ENCODE results near the gene MTCL1.

MTCL1 gene

GRCh38 chr18:8833480-8833879, 128.1 kb downstream of the MTCL1 start:
- no peak for DNase-seq (ENCODE audit: low spot score)

- DNase-seq (ENCODE audit: low spot score): no peak
These were observed 129.5 kb downstream of the MTCL1 start for GRCh38 chr18:8834881-8835280.

- DNase-seq (ENCODE audit: low spot score): no peak
These were observed 130.2 kb downstream of the MTCL1 start for GRCh38 chr18:8835521-8835953.

- DNase-seq (ENCODE audit: low spot score): no peak
These were observed 133.9 kb downstream of the MTCL1 start for GRCh38 chr18:8839281-8839680.

- no peak for DNase-seq (ENCODE audit: low spot score)
These were observed 136.6 kb downstream of the MTCL1 start for GRCh38 chr18:8841781-8842485.

- DNase-seq (ENCODE audit: low spot score): no peak
These were observed 137.2 kb downstream of the MTCL1 start for GRCh38 chr18:8842506-8842905.

- DNase-seq (ENCODE audit: low spot score): no peak
These were observed 137.6 kb downstream of the MTCL1 start for GRCh38 chr18:8843005-8843404.

GRCh38 chr18:8844721-8845148, 139.4 kb downstream of the MTCL1 start:
- DNase-seq (ENCODE audit: low spot score): no peak

GRCh38 chr18:8845506-8845905, 140.2 kb downstream of the MTCL1 start:
- DNase-seq (ENCODE audit: low spot score): no peak

- DNase-seq (ENCODE audit: low spot score): no peak
These were observed 141.9 kb downstream of the MTCL1 start for GRCh38 chr18:8847066-8847755.

GRCh38 chr18:8847900-8848299, 142.5 kb downstream of the MTCL1 start:
- no peak for DNase-seq (ENCODE audit: low spot score)

- no peak for DNase-seq (ENCODE audit: low spot score)
These were observed 143.2 kb downstream of the MTCL1 start for GRCh38 chr18:8848541-8848940.

GRCh38 chr18:8849696-8850095, 144.3 kb downstream of the MTCL1 start:
- no peak for DNase-seq (ENCODE audit: low spot score)

- DNase-seq (ENCODE audit: low spot score): no peak
These were observed 146.3 kb downstream of the MTCL1 start for GRCh38 chr18:8851659-8852058.

- DNase-seq (ENCODE audit: low spot score): no peak
These were observed 149.2 kb downstream of the MTCL1 start for GRCh38 chr18:8854550-8854949.

GRCh38 chr18:8854962-8855361, 149.6 kb downstream of the MTCL1 start:
- DNase-seq (ENCODE audit: low spot score): no peak

GRCh38 chr18:8856212-8856611, 150.9 kb downstream of the MTCL1 start:
- no peak for DNase-seq (ENCODE audit: low spot score)

- DNase-seq (ENCODE audit: low spot score): no peak
These were observed 151.5 kb downstream of the MTCL1 start for GRCh38 chr18:8856769-8857393.

GRCh38 chr18:8857806-8858205, 152.4 kb downstream of the MTCL1 start:
- no peak for DNase-seq (ENCODE audit: low spot score)

GRCh38 chr18:8858888-8859511, 153.6 kb downstream of the MTCL1 start:
- no peak for DNase-seq (ENCODE audit: low spot score)

GRCh38 chr18:8860845-8861642, 155.7 kb downstream of the MTCL1 start:
- no peak for DNase-seq (ENCODE audit: low spot score)

GRCh38 chr18:8863427-8863826, 158.1 kb downstream of the MTCL1 start:
- no peak for DNase-seq (ENCODE audit: low spot score)

Data from germinal center (tissue), 1 donor.